ENCODE measurements around the gene FAM118A.

DNA sequence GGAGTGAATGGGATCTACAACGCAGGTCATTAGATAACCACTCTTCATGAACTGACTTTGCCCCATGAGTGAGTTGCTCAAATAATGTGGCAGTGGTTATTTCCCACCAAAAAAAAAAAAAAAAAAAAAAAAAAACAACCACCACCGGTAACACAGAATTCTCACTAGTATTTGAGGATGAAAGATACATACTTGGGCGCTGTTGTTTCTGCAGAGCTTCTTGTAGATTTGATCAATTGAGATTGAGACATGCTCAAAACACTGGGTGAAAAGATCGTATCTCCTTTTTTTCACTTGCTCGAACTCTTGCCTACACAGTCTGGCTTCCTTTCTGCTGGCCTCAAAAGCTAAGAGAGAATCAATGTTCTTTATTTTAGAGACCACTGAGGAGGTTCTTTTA is 44.1 kb downstream of the FAM118A start:
- TF ChIP-seq, protein P1, sequence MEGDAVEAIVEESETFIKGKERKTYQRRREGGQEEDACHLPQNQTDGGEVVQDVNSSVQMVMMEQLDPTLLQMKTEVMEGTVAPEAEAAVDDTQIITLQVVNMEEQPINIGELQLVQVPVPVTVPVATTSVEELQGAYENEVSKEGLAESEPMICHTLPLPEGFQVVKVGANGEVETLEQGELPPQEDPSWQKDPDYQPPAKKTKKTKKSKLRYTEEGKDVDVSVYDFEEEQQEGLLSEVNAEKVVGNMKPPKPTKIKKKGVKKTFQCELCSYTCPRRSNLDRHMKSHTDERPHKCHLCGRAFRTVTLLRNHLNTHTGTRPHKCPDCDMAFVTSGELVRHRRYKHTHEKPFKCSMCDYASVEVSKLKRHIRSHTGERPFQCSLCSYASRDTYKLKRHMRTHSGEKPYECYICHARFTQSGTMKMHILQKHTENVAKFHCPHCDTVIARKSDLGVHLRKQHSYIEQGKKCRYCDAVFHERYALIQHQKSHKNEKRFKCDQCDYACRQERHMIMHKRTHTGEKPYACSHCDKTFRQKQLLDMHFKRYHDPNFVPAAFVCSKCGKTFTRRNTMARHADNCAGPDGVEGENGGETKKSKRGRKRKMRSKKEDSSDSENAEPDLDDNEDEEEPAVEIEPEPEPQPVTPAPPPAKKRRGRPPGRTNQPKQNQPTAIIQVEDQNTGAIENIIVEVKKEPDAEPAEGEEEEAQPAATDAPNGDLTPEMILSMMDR (IDR thresholded peaks at IDR 0.05; ENCODE audit: low read length), result no peak
- no peak for TF ChIP-seq EZH2 (IDR thresholded peaks at IDR 0.05; ENCODE audit: borderline replicate concordance, low read length)
